Neural progenitor cell (in vitro differentiated cells): ENCODE measurements around the gene FOXF2. TPM values are rescaled to one million over a fixed set of nuclear protein-coding genes. Genes with fewer than 3 reads are reported as not detected.
A peak's percentile ranks its signal among the peaks of the same experiment; 100 is the strongest.

Source experiments
- DNase-seq: peaks from one replicate; pipeline ENCODE4 v3.0.0-alpha.2; 2016; ENCODE audit warnings: low spot score
- H2AFZ ChIP-seq: fragments of 200-600 bp; sonication (generic); replicated peaks from 2 replicates; pipeline ENCODE4 v1.6.1; 2016; ENCODE audit warnings: antibody characterized with exemption
- H3F3A ChIP-seq: fragments of 200-600 bp; sonication (generic); 2 replicates; pipeline ENCODE4 v1.6.1; 2016; ENCODE audit warnings: antibody characterized with exemption, low read depth
- H3K27ac ChIP-seq: fragments of 200-600 bp; sonication (generic); 2 replicates; pipeline ENCODE4 v1.5.1; 2016; ENCODE audit warnings: mild to moderate bottlenecking
- H3K27me3 ChIP-seq: fragments of 200-600 bp; sonication (generic); 2 replicates; pipeline ENCODE4 v1.6.1; 2016; ENCODE audit warnings: mild to moderate bottlenecking, moderate library complexity
- H3K36me3 ChIP-seq: fragments of 200-600 bp; sonication (generic); 2 replicates; pipeline ENCODE4 v1.5.1; 2016
- H3K4me1 ChIP-seq: fragments of 200-600 bp; sonication (generic); 2 replicates; pipeline ENCODE4 v1.6.1; 2016; ENCODE audit warnings: mixed run types
- H3K4me2 ChIP-seq: fragments of 200-600 bp; sonication (generic); 2 replicates; pipeline ENCODE4 v1.6.1; 2016
- H3K4me3 ChIP-seq: fragments of 200-600 bp; sonication (generic); 2 replicates; pipeline ENCODE4 v1.5.1; 2016
- H3K79me2 ChIP-seq: fragments of 200-600 bp; sonication (generic); 2 replicates; pipeline ENCODE4 v1.6.1; 2016; ENCODE audit warnings: low read depth
- H3K9ac ChIP-seq: fragments of 200-600 bp; sonication (generic); 2 replicates; pipeline ENCODE4 v1.6.1; 2016
- H3K9me3 ChIP-seq: fragments of 200-600 bp; sonication (generic); 2 replicates; pipeline ENCODE4 v1.5.1; 2016; ENCODE audit warnings: low read depth
- H4K20me1 ChIP-seq: fragments of 200-600 bp; sonication (generic); 2 replicates; pipeline ENCODE4 v1.6.1; 2016; ENCODE audit warnings: low read depth
- H3K27ac Mint-ChIP-seq: 3 replicates; pipeline ENCODE4 v1.8.0; 2021; ENCODE audit warnings: mixed read lengths
- H3K27me3 Mint-ChIP-seq: 2 replicates; pipeline ENCODE4 v1.8.0; 2022; ENCODE audit warnings: low read depth, mild to moderate bottlenecking, inconsistent platforms, moderate library complexity, mixed read lengths; ENCODE audit not compliant: insufficient read depth
- H3K36me3 Mint-ChIP-seq: 3 replicates; pipeline ENCODE4 v1.8.0; 2021; ENCODE audit warnings: mixed read lengths
- H3K4me1 Mint-ChIP-seq: 3 replicates; pipeline ENCODE4 v1.8.0; 2021; ENCODE audit warnings: mixed read lengths
- H3K4me3 Mint-ChIP-seq: 3 replicates; pipeline ENCODE4 v1.8.0; 2021; ENCODE audit warnings: mild to moderate bottlenecking, moderate library complexity, mixed read lengths
- H3K9me3 Mint-ChIP-seq: 3 replicates; pipeline ENCODE4 v1.8.0; 2020; ENCODE audit warnings: mixed read lengths
- CTCF ChIP-seq: fragments of 200-600 bp; sonication (generic); IDR thresholded peaks from 2 replicates; pipeline ENCODE4 v1.5.1; 2017; ENCODE audit warnings: antibody characterized with exemption, mild to moderate bottlenecking
- EZH2 ChIP-seq: fragments of 200-600 bp; sonication (generic); IDR thresholded peaks from 2 replicates; pipeline ENCODE4 v1.6.1; 2017; ENCODE audit warnings: antibody characterized with exemption, mild to moderate bottlenecking, moderate library complexity
- EZH2phosphoT487 ChIP-seq: fragments of 200-600 bp; sonication (generic); IDR thresholded peaks from 2 replicates; pipeline ENCODE4 v1.6.1; 2017; ENCODE audit warnings: antibody characterized with exemption
- total RNA-seq: library from RNA; depleted of rRNA; stranded (reverse); fragments of >200 nt; gene quantifications from 2 replicates; pipeline ENCODE4 v1.2.3, GENCODE V29; 2015; ENCODE audit warnings: low replicate concordance

Gene FOXF2
- total RNA-seq, 1 donor from 2014 or later = not detected

GRCh38 chr6:1372690-1373089 is 16.7 kb upstream of the FOXF2 start:
- Mint-ChIP-seq H3K9me3 (peaks cover 23% of the 10 kb centered on the region), H3K36me3 (no peaks in the 10 kb centered on the region), H3K4me3 (no peak overlapping the region), H3K27ac (no peak overlapping the region), H3K27me3 (peaks cover 39% of the 10 kb centered on the region), H3K4me1 (peaks cover 2% of the 10 kb centered on the region)
- Histone ChIP-seq H3K27ac (no peak overlapping the region), H2AFZ (no peak overlapping the region), H3K4me1 (no peaks in the 10 kb centered on the region), H4K20me1 (peaks cover 14% of the 10 kb centered on the region), H3K36me3 (no peaks in the 10 kb centered on the region), H3K27me3 (peaks cover 94% of the 10 kb centered on the region), H3K9ac (no peak overlapping the region), H3K9me3 (no peaks in the 10 kb centered on the region), H3K4me2 (no peak overlapping the region), H3K79me2 (no peaks in the 10 kb centered on the region), H3F3A (peaks cover 4% of the 10 kb centered on the region), H3K4me3 (no peak overlapping the region)
- no peak for DNase-seq
- TF ChIP-seq CTCF = no peak
- TF ChIP-seq EZH2phosphoT487 = no peak
- no peak for TF ChIP-seq EZH2

- H2AFZ ChIP-seq = no peak overlapping the region
- H3K27me3 ChIP-seq = peaks cover 100% of the 10 kb centered on the region
- no peak overlapping the region for H3K4me2 ChIP-seq
- peaks cover 69% of the 10 kb centered on the region for H3K27me3 Mint-ChIP-seq
- no peaks in the 10 kb centered on the region for H3K79me2 ChIP-seq
- H3K36me3 Mint-ChIP-seq = no peaks in the 10 kb centered on the region
- no peak for DNase-seq
- H3K9me3 ChIP-seq = no peaks in the 10 kb centered on the region
- no peaks in the 10 kb centered on the region for H3K36me3 ChIP-seq
- no peak overlapping the region for H3K4me3 ChIP-seq
- no peak overlapping the region for H3K27ac Mint-ChIP-seq
- H3K27ac ChIP-seq = no peak overlapping the region
- no peak overlapping the region for H3K4me3 Mint-ChIP-seq
- peaks cover 51% of the 10 kb centered on the region for H4K20me1 ChIP-seq
- TF ChIP-seq CTCF = no peak
- TF ChIP-seq EZH2 = no peak
- no peak for TF ChIP-seq EZH2phosphoT487
- no peak overlapping the region for H3K9ac ChIP-seq
- H3K4me1 ChIP-seq = peaks cover 9% of the 10 kb centered on the region
- peaks cover 14% of the 10 kb centered on the region for H3K4me1 Mint-ChIP-seq
- peaks cover 6% of the 10 kb centered on the region for H3F3A ChIP-seq
- H3K9me3 Mint-ChIP-seq = peaks cover 18% of the 10 kb centered on the region
Measured at GRCh38 chr6:1376653-1377052, 12.7 kb upstream of the FOXF2 start.

GRCh38 chr6:1377526-1377925 is 11.8 kb upstream of the FOXF2 start:
- H3K4me3 Mint-ChIP-seq = peak overlapping the region; percentile 63

More at GRCh38 chr6:1377526-1377925, 11.8 kb upstream of the FOXF2 start:
- Histone ChIP-seq H3F3A (peaks cover 6% of the 10 kb centered on the region), H3K9ac (no peak overlapping the region), H3K4me2 (no peak overlapping the region), H2AFZ (no peak overlapping the region), H3K9me3 (no peaks in the 10 kb centered on the region), H3K4me1 (peaks cover 12% of the 10 kb centered on the region), H4K20me1 (peaks cover 58% of the 10 kb centered on the region), H3K4me3 (no peak overlapping the region), H3K79me2 (no peaks in the 10 kb centered on the region), H3K36me3 (no peaks in the 10 kb centered on the region), H3K27me3 (peaks cover 100% of the 10 kb centered on the region), H3K27ac (no peak overlapping the region)
- Mint-ChIP-seq H3K27me3 (peaks cover 71% of the 10 kb centered on the region), H3K27ac (no peak overlapping the region), H3K36me3 (no peaks in the 10 kb centered on the region), H3K4me1 (peaks cover 16% of the 10 kb centered on the region), H3K9me3 (peaks cover 15% of the 10 kb centered on the region)
- DNase-seq = no peak
- TF ChIP-seq CTCF (no peak), EZH2 (no peak), EZH2phosphoT487 (no peak)
